Measurements from ENCODE around the gene CCDC192. TPM values are rescaled to one million over a fixed set of nuclear protein-coding genes. Genes with fewer than 3 reads are reported as not detected.

CCDC192 gene
- total RNA-seq, 1 experiment from 2014 or later, result not detected

DNA sequence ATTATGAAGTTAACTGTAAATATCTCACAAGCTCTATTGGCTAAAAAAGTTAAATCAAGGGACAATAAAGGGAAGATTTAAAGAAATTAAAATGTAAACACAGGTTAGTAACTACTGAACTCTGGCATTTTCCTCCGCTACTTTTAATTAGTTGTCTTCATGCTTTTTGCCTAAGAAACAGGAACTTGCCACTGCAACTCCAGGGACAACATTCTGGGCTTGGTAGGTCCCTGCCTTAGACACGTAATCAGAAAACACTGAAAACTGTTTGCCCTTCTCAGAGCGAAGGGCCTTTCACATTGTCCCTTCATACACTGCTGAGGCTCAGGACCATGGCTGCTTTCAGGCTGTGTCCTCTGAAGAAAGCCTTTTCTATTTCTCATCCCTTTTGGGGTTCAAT lies 118.7 kb downstream of the CCDC192 start:
- no TSS peak for BruUV-seq (replicated peaks)
- POLR2A ChIA-PET, result no interaction called here
- CTCF ChIA-PET, result no interaction called here

GRCh38 chr5:127824126-127824525 lies 120.9 kb downstream of the CCDC192 start:
- Mint-ChIP-seq H3K4me3 (ENCODE audit: unreplicated experiment) (no peak overlapping the region), H3K9me3 (ENCODE audit: unreplicated experiment) (peaks cover 12% of the 10 kb centered on the region), H3K36me3 (ENCODE audit: insufficient read depth, unreplicated experiment) (no peaks in the 10 kb centered on the region)

More for the DNA sequence above, 118.7 kb downstream of the CCDC192 start:
- intact Hi-C loops (cut with micrococcal nuclease; ENCODE audit: unreplicated experiment), result loop anchor here (1.0 kb wide), 1 partner anchor 28 kb away; no protein-coding TSS in a partner anchor
- no peak overlapping the region for H3K4me3 Mint-ChIP-seq (ENCODE audit: unreplicated experiment)
- TF ChIP-seq, protein P1, sequence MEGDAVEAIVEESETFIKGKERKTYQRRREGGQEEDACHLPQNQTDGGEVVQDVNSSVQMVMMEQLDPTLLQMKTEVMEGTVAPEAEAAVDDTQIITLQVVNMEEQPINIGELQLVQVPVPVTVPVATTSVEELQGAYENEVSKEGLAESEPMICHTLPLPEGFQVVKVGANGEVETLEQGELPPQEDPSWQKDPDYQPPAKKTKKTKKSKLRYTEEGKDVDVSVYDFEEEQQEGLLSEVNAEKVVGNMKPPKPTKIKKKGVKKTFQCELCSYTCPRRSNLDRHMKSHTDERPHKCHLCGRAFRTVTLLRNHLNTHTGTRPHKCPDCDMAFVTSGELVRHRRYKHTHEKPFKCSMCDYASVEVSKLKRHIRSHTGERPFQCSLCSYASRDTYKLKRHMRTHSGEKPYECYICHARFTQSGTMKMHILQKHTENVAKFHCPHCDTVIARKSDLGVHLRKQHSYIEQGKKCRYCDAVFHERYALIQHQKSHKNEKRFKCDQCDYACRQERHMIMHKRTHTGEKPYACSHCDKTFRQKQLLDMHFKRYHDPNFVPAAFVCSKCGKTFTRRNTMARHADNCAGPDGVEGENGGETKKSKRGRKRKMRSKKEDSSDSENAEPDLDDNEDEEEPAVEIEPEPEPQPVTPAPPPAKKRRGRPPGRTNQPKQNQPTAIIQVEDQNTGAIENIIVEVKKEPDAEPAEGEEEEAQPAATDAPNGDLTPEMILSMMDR (IDR thresholded peaks at IDR 0.05; ENCODE audit: insufficient read depth in 1 of 2, low read depth in 1 of 2, low read length in 1 of 2, severe bottlenecking in 1 of 2, unreplicated experiment in 1 of 2), result no peak
- peaks cover 12% of the 10 kb centered on the region for H3K9me3 Mint-ChIP-seq (ENCODE audit: unreplicated experiment)
- no peaks in the 10 kb centered on the region for H3K36me3 Mint-ChIP-seq (ENCODE audit: insufficient read depth, unreplicated experiment)
- no peaks in the 10 kb centered on the region for H3K27me3 Mint-ChIP-seq (ENCODE audit: insufficient read depth, unreplicated experiment)
- DNase-seq, result no peak
- H3K27ac Mint-ChIP-seq (ENCODE audit: unreplicated experiment), result no peak overlapping the region
- Histone ChIP-seq H3K36me3 (ENCODE audit: control insufficient read depth, insufficient read depth, low read length) (no peaks in the 10 kb centered on the region), H3K9me3 (0 out of 2 replicates have a peak, but pooled peaks cover 3% of the 10 kb centered on the region), H3K4me1 (peaks cover 30% of the 10 kb centered on the region), H3K27me3 (replicated peaks; ENCODE audit: control insufficient read depth, insufficient read depth, low read length) (no peaks in the 10 kb centered on the region), H3K4me3 (ENCODE audit: low read depth, low read length) (no peak overlapping the region)
- peaks cover 26% of the 10 kb centered on the region for H3K4me1 Mint-ChIP-seq (ENCODE audit: low read depth, unreplicated experiment)

GRCh38 chr5:127826011-127826410 lies 122.8 kb downstream of the CCDC192 start:
- no peak overlapping the region for H3K4me3 Mint-ChIP-seq (ENCODE audit: unreplicated experiment)
- CTCF ChIA-PET, result no interaction called here
- TF ChIP-seq, protein P1 (IDR thresholded peaks at IDR 0.05; ENCODE audit: insufficient read depth in 1 of 2, low read depth in 1 of 2, low read length in 1 of 2, severe bottlenecking in 1 of 2, unreplicated experiment in 1 of 2), result no peak
- no peak for DNase-seq
- H3K9me3 Mint-ChIP-seq (ENCODE audit: unreplicated experiment), result peaks cover 3% of the 10 kb centered on the region
- H3K9me3 ChIP-seq, result no peaks in the 10 kb centered on the region
- no peak overlapping the region for H3K27ac Mint-ChIP-seq (ENCODE audit: unreplicated experiment)
- peaks cover 7% of the 10 kb centered on the region for H3K4me1 ChIP-seq
- no peaks in the 10 kb centered on the region for H3K27me3 ChIP-seq (replicated peaks; ENCODE audit: control insufficient read depth, insufficient read depth, low read length)
- no peaks in the 10 kb centered on the region for H3K27me3 Mint-ChIP-seq (ENCODE audit: insufficient read depth, unreplicated experiment)
- H3K4me1 Mint-ChIP-seq (ENCODE audit: low read depth, unreplicated experiment), result peaks cover 1% of the 10 kb centered on the region
- no peaks in the 10 kb centered on the region for H3K36me3 Mint-ChIP-seq (ENCODE audit: insufficient read depth, unreplicated experiment)
- no peaks in the 10 kb centered on the region for H3K36me3 ChIP-seq (ENCODE audit: control insufficient read depth, insufficient read depth, low read length)
- POLR2A ChIA-PET, result no interaction called here
- no peak overlapping the region for H3K4me3 ChIP-seq (ENCODE audit: low read depth, low read length)
- no TSS peak for BruUV-seq (replicated peaks)
- intact Hi-C loops (cut with micrococcal nuclease; ENCODE audit: unreplicated experiment), result no loop called here

More at GRCh38 chr5:127824126-127824525, 120.9 kb downstream of the CCDC192 start:
- Histone ChIP-seq H3K36me3 (ENCODE audit: control insufficient read depth, insufficient read depth, low read length) (no peaks in the 10 kb centered on the region), H3K4me3 (ENCODE audit: low read depth, low read length) (no peak overlapping the region), H3K4me1 (peaks cover 22% of the 10 kb centered on the region), H3K9me3 (no peaks in the 10 kb centered on the region), H3K27me3 (replicated peaks; ENCODE audit: control insufficient read depth, insufficient read depth, low read length) (no peaks in the 10 kb centered on the region)
- Mint-ChIP-seq H3K27me3 (ENCODE audit: insufficient read depth, unreplicated experiment) (no peaks in the 10 kb centered on the region), H3K27ac (ENCODE audit: unreplicated experiment) (no peak overlapping the region), H3K4me1 (ENCODE audit: low read depth, unreplicated experiment) (peaks cover 17% of the 10 kb centered on the region)
- intact Hi-C loops (cut with micrococcal nuclease; ENCODE audit: unreplicated experiment), result no loop called here
- BruUV-seq (replicated peaks), result no TSS peak
- POLR2A ChIA-PET, result no interaction called here
- TF ChIP-seq, protein P1 (IDR thresholded peaks at IDR 0.05; ENCODE audit: insufficient read depth in 1 of 2, low read depth in 1 of 2, low read length in 1 of 2, severe bottlenecking in 1 of 2, unreplicated experiment in 1 of 2), result no peak
- CTCF ChIA-PET, result no interaction called here
- no peak for DNase-seq
